Endothelial cell of umbilical vein (primary cell): ENCODE results near the gene TCP11. TPM values are rescaled to one million over a fixed set of nuclear protein-coding genes. Genes with fewer than 3 reads are reported as not detected.

Experiments used
- BruUV-seq: library from RNA; stranded (reverse); fragments of 400-500 nt; replicated peaks from 2 replicates; lab custom pipeline; 2021; lab: Mats Ljungman, UMichigan
- CTCF ChIA-PET: fragments of 300-600, 350-600 bp; sonication (Branson Sonifier 250); formaldehyde crosslinking; loops from one replicate; lab custom pipeline; 2021; ENCODE audit warnings: antibody characterized with exemption, inconsistent platforms; lab: Charles Lee
- POLR2A ChIA-PET: fragments of 300-600, 350-600 bp; sonication (Branson Sonifier 250); formaldehyde crosslinking; loops from one replicate; lab custom pipeline; 2021; ENCODE audit warnings: antibody characterized with exemption, inconsistent platforms; lab: Charles Lee
- DNase-seq: peaks from one replicate; pipeline ENCODE4 v3.0.0-alpha.2; 2011; ENCODE audit warnings: low read depth, low spot score
- FAIRE-seq: peaks from 2 replicates; lab custom pipeline; 2011; peaks lifted over from hg19 to GRCh38; lab: Jason Lieb, UNC
- H2AFZ ChIP-seq: 2 replicates; pipeline ENCODE4 v1.6.0; 2012; ENCODE audit warnings: low read depth, low read length, control low read depth, inconsistent platforms
- H3K27ac ChIP-seq: 2 replicates; pipeline ENCODE4 v1.5.1; 2011; ENCODE audit warnings: low read depth, mild to moderate bottlenecking, control low read depth, low read length, moderate library complexity; ENCODE audit not compliant: insufficient read depth
- H3K27me3 ChIP-seq, 2 experiments: 2 replicates each; pipeline versions ENCODE4 v1.6.0 to v1.6.1; 2011; ENCODE audit warnings: low read length in 2 of 2, mixed read lengths in 1 of 2; ENCODE audit not compliant: control insufficient read depth in 2 of 2, insufficient read depth in 2 of 2
- H3K36me3 ChIP-seq, 2 experiments: 2 replicates in 1 of 2; 3 replicates in 1 of 2; pipeline ENCODE4 v1.5.1; 2011; ENCODE audit warnings: low read length in 2 of 2, mild to moderate bottlenecking in 1 of 2, moderate library complexity in 1 of 2; ENCODE audit not compliant: control insufficient read depth in 2 of 2, insufficient read depth in 2 of 2; ENCODE audit errors: extremely low read depth in 1 of 2
- H3K4me1 ChIP-seq: 3 replicates; pipeline ENCODE4 v1.5.1; 2011; ENCODE audit warnings: mild to moderate bottlenecking, low read length; ENCODE audit not compliant: control insufficient read depth, insufficient read depth; ENCODE audit errors: extremely low read depth
- H3K4me2 ChIP-seq: 2 replicates; pipeline ENCODE4 v1.6.1; 2011; ENCODE audit warnings: low read length, control low read depth, mixed read lengths; ENCODE audit not compliant: insufficient read depth
- H3K4me3 ChIP-seq, 3 experiments: fragments of 200-600 bp in 1 of 3; sonication (generic), shearing (Covaris generic) in 1 of 3; replicated peaks in 1 of 3; 2 replicates each; pipeline ENCODE4 v1.5.1; 2011 to 2016; ENCODE audit warnings: control low read depth in 3 of 3, low read length in 3 of 3, mild to moderate bottlenecking in 2 of 3, inconsistent platforms in 1 of 3, low read depth in 1 of 3, moderate library complexity in 1 of 3; ENCODE audit not compliant: insufficient read depth in 1 of 3
- H3K79me2 ChIP-seq: 2 replicates; pipeline ENCODE4 v1.6.0; 2012; ENCODE audit warnings: low read length, inconsistent platforms; ENCODE audit not compliant: control insufficient read depth, insufficient read depth
- H3K9ac ChIP-seq: replicated peaks from 2 replicates; pipeline ENCODE3; 2011; ENCODE audit warnings: low read length, control low read depth; ENCODE audit not compliant: insufficient read depth; ENCODE audit errors: extremely low read depth
- H3K9me1 ChIP-seq: replicated peaks from 3 replicates; pipeline ENCODE4 v1.6.0; 2011; ENCODE audit warnings: mild to moderate bottlenecking, low read length; ENCODE audit not compliant: control insufficient read depth, insufficient read depth; ENCODE audit errors: extremely low read depth
- H3K9me3 ChIP-seq: replicated peaks from 2 replicates; pipeline ENCODE4 v1.5.1; 2012; ENCODE audit warnings: low read length, inconsistent platforms; ENCODE audit not compliant: control insufficient read depth, insufficient read depth
- H4K20me1 ChIP-seq: replicated peaks from 2 replicates; pipeline ENCODE3; 2011; ENCODE audit warnings: mild to moderate bottlenecking, low read length; ENCODE audit not compliant: control insufficient read depth, insufficient read depth; ENCODE audit errors: extremely low read depth
- EZH2 ChIP-seq: IDR thresholded peaks from 2 replicates; pipeline ENCODE4 v1.6.1; 2012; ENCODE audit warnings: borderline replicate concordance, low read depth, mild to moderate bottlenecking, moderate library complexity, low read length, inconsistent platforms; ENCODE audit not compliant: severe bottlenecking
- FOS ChIP-seq: IDR thresholded peaks from 2 replicates; pipeline ENCODE4 v1.6.1; 2011; ENCODE audit warnings: mild to moderate bottlenecking, low read length, moderate library complexity, borderline replicate concordance; ENCODE audit not compliant: insufficient read depth
- GATA2 ChIP-seq: IDR thresholded peaks from 2 replicates; pipeline ENCODE4 v1.7.0; 2011; ENCODE audit warnings: low read depth, mild to moderate bottlenecking, moderate library complexity, mixed read lengths, low read length; ENCODE audit not compliant: insufficient read length, insufficient read depth
- JUN ChIP-seq: IDR thresholded peaks from 2 replicates; pipeline ENCODE4 v1.6.1; 2011; ENCODE audit warnings: borderline replicate concordance, low read depth; ENCODE audit not compliant: insufficient read length, insufficient read depth
- MYC ChIP-seq: IDR thresholded peaks from one replicate; pipeline ENCODE4 v1.6.1; 2011; ENCODE audit warnings: mild to moderate bottlenecking, low read depth, low read length
- POLR2A ChIP-seq: IDR thresholded peaks from 2 replicates; pipeline ENCODE4 v1.6.1; 2012; ENCODE audit warnings: low read depth, mild to moderate bottlenecking, control low read depth, low read length
- POLR2AphosphoS5 ChIP-seq: IDR thresholded peaks from 2 replicates; pipeline ENCODE4 v1.6.1; 2012; ENCODE audit warnings: low read depth, mild to moderate bottlenecking, control low read depth, low read length, moderate library complexity; ENCODE audit not compliant: insufficient read depth
- dilution Hi-C: fragments of 300-500 bp; cut with MboI; formaldehyde crosslinking; loops from one replicate; pipeline ENCODE4 v1.15.0; 2019; ENCODE audit warnings: low sequenced_read_pairs; ENCODE audit not compliant: extremely low pct_ligation_motif_present
- intact Hi-C: fragments of 100-400 bp; cut with micrococcal nuclease; formaldehyde crosslinking; loops from one replicate; pipeline ENCODE4 v1.10.0; 2022
- polyA plus RNA-seq, 4 experiments: library from polyadenylated mRNA; depleted of rRNA in 3 of 4; stranded (reverse) in 3 of 4; unstranded in 1 of 4; fragments of >200 nt; gene quantifications; 2 replicates each; pipeline versions ENCODE4 v1.2.1 to v1.2.3, GENCODE V29; 2011 to 2012; ENCODE audit warnings: missing spikeins in 1 of 4
- total RNA-seq: library from RNA; stranded (reverse); gene quantifications from 2 replicates; pipeline ENCODE4 v1.2.3, GENCODE V29; 2021
- TF ChIP-seq, protein P1 (sequence below): IDR thresholded peaks from 2 replicates; pipeline ENCODE4 v1.6.1; 2011; ENCODE audit not compliant: insufficient read depth, insufficient read length
- TF ChIP-seq, protein P2 (sequence below), 2 donors: IDR thresholded peaks; 1 replicate in 1 of 2; 2 replicates in 1 of 2; pipeline ENCODE4 v1.5.1; 2011; ENCODE audit warnings: low read length in 2 of 2, mild to moderate bottlenecking in 2 of 2, moderate library complexity in 2 of 2, control low read depth in 1 of 2, inconsistent platforms in 1 of 2, low read depth in 1 of 2; ENCODE audit not compliant: insufficient read depth in 1 of 2; ENCODE audit errors: extremely low read depth in 1 of 2

Gene TCP11
- total and polyA plus RNA-seq, 2 donors (not counting 3 experiments of a cell fraction or from before 2014, with no cell fraction given): 0.18 TPM; not detected in 1

DNA sequence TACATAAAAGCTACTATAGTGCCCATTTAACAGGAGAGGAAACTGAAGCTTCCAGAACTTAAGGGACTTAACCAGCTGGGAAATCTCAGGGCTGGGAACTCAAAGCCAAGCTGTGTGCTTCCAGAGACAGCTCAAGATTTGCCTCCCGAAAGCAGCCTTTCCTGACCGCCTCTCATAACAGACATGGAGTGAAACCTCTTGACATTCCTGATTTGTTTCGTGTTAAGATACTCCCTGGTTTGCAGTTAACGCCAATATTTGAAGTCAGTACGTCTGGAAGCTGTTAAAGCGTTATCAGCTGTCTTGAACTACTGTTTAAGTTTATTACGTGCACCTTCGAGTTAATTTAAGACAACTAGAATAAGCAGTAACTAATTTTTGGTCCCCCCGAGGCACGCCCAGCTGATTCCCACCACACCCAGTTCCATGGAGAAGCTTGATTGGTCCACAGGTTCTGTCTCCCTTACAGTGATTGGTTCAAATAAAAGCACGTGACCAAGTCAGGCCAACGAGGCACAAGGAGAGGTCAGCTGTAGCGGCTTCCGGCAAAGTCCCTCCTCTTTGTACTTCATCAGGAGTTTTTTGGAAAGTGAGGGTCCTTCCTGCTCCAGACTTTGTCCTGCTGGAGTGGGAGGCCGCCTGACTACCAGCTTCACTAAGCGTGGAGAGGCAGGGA lies 8.9 kb upstream of the TCP11 start:
- intact Hi-C loops (loop anchor here (10.0 kb wide), 1 partner anchor 285 kb away; no protein-coding TSS in a partner anchor), dilution Hi-C loops (no loop called here)
- Histone ChIP-seq H3K9me1 (no peaks in the 10 kb centered on the region), H3K4me1 (peaks cover 11% of the 10 kb centered on the region), H3K36me3 (no peaks in the 10 kb centered on the region), H3K4me2 (no peak overlapping the region), H3K27me3 (no peaks in the 10 kb centered on the region), H2AFZ (no peak overlapping the region), H3K27ac (no peak overlapping the region), H3K79me2 (no peaks in the 10 kb centered on the region), H4K20me1 (no peaks in the 10 kb centered on the region), H3K4me3 (no peak overlapping the region), H3K9me3 (no peaks in the 10 kb centered on the region), H3K9ac (no peak overlapping the region)
- BruUV-seq: no TSS peak
- POLR2A ChIA-PET: no interaction called here
- CTCF ChIA-PET: interaction anchor here (0.9 to 9.0 kb wide), 6 partner anchors 10 to 168 kb away, joined by 3 to 181 read pairs (median 7); no protein-coding TSS in a partner anchor
- DNase-seq (no peak), FAIRE-seq (no peak)
- TF ChIP-seq GATA2 (no peak), MYC (no peak), FOS (no peak), JUN (no peak), EZH2 (no peak), POLR2A (no peak), POLR2AphosphoS5 (no peak)
- TF ChIP-seq, protein P1, sequence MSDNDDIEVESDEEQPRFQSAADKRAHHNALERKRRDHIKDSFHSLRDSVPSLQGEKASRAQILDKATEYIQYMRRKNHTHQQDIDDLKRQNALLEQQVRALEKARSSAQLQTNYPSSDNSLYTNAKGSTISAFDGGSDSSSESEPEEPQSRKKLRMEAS: no peak
- TF ChIP-seq, protein P2, sequence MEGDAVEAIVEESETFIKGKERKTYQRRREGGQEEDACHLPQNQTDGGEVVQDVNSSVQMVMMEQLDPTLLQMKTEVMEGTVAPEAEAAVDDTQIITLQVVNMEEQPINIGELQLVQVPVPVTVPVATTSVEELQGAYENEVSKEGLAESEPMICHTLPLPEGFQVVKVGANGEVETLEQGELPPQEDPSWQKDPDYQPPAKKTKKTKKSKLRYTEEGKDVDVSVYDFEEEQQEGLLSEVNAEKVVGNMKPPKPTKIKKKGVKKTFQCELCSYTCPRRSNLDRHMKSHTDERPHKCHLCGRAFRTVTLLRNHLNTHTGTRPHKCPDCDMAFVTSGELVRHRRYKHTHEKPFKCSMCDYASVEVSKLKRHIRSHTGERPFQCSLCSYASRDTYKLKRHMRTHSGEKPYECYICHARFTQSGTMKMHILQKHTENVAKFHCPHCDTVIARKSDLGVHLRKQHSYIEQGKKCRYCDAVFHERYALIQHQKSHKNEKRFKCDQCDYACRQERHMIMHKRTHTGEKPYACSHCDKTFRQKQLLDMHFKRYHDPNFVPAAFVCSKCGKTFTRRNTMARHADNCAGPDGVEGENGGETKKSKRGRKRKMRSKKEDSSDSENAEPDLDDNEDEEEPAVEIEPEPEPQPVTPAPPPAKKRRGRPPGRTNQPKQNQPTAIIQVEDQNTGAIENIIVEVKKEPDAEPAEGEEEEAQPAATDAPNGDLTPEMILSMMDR (IDR thresholded peaks at IDR 0.05; ENCODE audit: extremely low read depth in 1 of 2, insufficient read depth in 1 of 2, low read depth in 1 of 2, low read length in 2 of 2): no peak
